ENCODE measurements around the gene RFX4. TPM values are rescaled to one million over a fixed set of nuclear protein-coding genes. Genes with fewer than 3 reads are reported as not detected.

RFX4 gene
- total and polyA plus RNA-seq, 2 of the 8 experiments (the other 6 are each of a cell fraction or from before 2014, with no cell fraction given): 0.06 TPM; not detected in 1

DNA sequence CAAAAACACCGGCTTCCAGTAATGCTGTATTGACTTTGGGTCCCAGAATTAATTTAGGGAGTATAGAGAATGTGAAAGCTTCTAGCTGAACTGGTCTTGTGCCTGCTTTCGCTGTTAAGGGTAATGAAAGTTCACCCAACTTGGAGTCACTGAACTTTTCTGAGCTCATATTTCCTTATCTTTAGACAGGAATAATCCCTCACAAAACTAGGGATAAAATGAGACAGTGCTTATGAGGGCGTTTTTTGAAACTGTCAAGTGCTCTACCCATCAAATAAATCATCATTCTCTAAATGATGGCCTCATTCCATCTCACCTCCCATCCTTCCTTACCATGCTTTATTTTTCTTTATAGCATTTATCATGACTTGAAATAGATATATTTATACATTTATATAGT is 74.7 kb downstream of the RFX4 start (continued):
- no peak for TF ChIP-seq CHD7 (IDR thresholded peaks at IDR 0.05; ENCODE audit: insufficient replicate concordance, low read length)
- TF ChIP-seq SRF (IDR thresholded peaks at IDR 0.05; ENCODE audit: low read depth, low read length): no peak
- TF ChIP-seq RXRA (IDR thresholded peaks at IDR 0.05; ENCODE audit: insufficient read depth, low read depth, low read length): no peak
- no peak for TF ChIP-seq POU5F1 (IDR thresholded peaks at IDR 0.05; ENCODE audit: low read depth, low read length)
- TF ChIP-seq TEAD4 (IDR thresholded peaks at IDR 0.05; ENCODE audit: low read depth, low read length): no peak
- no peak for TF ChIP-seq SP1 (IDR thresholded peaks at IDR 0.05; ENCODE audit: low read depth, low read length)
- TF ChIP-seq MAX (IDR thresholded peaks at IDR 0.05): no peak
